SHP77 treated with DMSO at 0.1 percent for 48 hours (cell line): ENCODE data around the gene DAZL.

Experiments used
- DNase-seq: peaks from one replicate; lab custom pipeline; 2025; lab: John Stamatoyannopoulos, UW

Gene DAZL

DNA sequence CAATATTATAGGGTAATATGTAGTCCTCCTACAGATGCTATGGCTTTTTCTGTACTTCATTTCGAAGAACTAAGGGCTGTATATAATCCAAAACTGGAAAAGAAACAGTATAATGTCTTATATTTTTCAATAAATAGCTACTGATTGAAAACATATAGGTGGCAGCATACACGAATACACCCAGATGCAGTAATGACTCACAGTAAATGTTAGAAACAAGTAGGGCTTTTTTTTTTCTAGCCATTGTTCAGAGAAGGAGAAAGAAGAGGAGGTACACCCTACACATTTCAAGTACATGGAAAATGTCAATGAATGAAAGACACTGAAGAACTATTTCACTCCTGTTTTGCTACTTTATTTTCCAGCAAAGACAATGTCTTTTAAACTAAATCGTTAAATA, 9.4 kb downstream of the DAZL start:
- DNase-seq, result no peak

DNA sequence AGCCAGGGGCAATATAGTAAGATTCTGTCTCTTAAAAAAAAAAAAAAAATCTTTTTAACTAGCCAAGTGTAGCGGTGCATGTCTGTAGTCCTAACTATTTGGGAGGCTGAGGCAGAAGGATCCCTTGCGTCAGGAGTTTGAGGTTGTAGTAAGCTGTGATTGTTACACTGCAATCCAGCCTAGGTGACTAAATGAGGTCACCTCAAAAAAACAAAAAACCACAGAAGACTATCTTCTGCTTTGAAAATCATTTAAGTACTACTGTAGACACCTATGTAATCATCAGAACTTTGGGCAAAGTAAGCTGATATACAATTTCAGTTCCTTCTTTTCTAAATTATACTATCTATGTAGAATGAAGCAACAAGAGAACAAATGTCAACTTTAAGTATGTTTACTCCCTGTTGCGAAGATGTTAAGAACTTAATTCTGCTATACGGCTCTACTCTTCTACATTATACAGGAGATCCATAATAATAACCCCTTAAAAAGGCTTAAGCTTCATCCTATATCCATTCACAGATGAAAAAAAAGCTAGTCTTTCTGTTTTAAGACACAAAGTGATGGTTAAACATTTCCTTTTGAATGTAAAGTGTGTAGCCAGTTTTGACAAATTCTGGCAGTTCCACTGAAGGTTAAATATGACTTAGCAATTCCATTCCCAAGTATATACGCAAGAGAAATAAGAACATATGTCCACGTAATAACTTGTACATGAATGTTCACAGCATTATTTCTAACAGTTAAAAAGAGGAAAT, 15.2 kb downstream of the DAZL start:
- no peak for DNase-seq

DNA sequence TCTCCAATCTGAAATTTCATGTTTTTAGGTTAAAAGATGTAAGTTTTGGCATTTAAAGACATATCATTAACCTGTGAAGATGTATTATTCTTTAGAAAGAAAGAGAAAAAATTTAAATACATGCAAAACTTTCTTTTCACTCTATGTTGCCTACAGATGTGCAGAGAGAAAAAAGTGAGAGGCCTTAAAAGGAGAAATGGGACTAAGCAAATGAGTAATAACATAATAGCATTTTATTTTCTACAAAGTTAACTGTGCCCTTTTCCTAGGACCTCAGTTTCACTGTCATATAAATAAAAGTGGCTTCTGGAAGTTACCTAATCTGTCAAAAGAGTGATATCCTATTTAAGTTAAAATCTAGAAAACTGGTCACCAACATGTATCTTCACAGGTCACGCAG, 16.1 kb downstream of the DAZL start:
- no peak for DNase-seq

DNA sequence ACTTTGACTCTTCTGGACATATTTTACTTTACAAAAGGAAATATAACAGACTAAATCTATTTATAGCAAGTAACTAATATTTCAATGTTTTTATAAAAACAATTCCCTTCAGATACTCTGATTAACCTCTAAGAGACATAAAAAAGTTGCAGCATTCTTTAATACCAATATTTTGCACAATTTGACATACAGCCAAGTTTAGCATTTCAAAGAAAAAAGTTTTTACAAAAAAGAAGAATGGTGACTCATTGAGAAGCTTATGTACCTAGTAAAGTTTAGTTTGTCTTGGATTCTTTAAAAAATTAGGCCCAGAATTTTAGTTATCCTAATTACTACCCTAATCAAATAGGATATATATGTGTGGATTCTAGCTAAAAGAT, 17.6 kb downstream of the DAZL start:
- no peak for DNase-seq

DNA sequence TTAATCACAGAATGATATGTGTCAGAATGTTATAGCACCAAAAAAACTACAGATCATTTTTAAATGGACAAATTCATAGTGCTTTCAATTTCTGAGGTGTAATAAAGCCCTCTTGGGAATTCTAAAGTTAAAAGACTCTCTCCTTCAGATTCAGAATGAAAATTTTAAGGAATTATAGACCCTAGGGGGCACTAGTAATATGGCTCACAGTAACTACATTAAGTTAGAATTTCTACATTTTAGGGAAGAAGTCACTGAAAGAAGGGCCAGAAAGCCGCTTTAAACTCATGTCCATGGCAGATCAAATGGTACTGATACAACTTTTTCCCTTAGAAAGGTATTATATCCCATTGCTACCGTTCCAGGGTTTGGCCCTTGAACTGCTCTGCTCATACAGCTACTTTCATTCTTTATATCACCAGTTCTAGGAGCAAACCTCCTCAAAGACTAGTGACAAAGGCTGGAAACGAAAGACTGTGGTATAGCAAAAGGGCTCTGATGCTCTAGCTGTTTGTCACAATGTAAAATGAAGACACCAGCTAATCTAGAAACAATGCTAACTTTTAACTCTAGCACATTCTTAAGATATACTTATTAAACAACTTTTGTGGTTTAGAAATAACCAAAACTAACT, 18.1 kb downstream of the DAZL start:
- no peak for DNase-seq

DNA sequence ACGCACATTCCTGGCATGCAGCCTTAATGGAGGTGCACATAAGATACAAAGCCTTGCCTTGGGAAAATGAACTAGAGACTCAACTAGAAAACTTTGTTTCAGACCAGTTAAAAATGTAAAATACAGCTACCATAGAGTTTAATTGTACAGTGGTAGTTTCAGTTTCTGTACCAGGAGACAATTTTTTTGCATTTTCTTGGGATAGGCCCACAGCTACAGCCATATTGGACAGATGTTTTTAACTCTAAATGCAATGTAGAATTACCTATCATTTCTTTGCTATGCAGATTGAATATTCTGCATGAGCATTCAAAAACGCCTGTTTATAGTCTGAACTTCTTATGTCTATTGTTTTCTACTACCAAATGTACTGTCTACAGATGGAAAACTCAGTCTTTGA, 20.3 kb downstream of the DAZL start:
- DNase-seq, result no peak

DNA sequence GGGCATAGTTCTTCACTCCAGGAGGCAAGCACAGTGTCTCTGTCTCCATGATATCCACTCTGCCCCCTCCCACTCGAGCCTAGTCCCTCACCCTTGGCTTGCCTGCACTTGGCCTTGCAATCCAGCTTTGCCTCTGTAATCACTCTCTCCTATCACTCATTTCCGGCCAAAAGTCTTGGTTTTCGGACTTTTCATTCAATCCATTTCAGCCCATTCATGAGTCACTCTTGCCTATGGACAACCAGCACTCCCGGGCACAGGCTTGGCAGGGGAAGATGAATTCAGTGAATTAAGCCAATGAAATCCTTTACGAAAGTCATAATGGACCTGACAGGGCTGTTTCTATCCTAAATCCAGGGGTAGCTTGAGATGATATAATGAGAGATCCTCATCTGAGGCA, 21.7 kb downstream of the DAZL start:
- DNase-seq, result no peak

DNA sequence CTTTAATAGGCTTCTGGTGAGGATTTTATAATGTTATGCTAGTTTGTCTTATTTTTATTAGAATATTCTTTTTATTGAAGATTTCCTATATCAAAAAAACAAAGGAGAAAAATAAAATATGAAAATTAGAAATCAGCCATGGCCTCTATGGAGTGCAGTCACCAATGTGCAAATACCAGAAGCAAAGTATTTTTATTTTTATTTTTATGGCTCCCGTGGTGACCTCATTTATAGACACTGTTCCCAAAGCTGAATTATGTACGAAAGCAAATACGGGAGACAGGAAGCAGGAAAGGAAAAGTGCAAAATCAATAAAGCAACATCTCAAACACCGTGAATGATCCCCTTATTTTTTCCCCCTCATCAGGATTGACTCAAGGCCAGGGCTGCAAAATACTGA, 35.1 kb downstream of the DAZL start:
- peak; percentile 62 for DNase-seq

DNA sequence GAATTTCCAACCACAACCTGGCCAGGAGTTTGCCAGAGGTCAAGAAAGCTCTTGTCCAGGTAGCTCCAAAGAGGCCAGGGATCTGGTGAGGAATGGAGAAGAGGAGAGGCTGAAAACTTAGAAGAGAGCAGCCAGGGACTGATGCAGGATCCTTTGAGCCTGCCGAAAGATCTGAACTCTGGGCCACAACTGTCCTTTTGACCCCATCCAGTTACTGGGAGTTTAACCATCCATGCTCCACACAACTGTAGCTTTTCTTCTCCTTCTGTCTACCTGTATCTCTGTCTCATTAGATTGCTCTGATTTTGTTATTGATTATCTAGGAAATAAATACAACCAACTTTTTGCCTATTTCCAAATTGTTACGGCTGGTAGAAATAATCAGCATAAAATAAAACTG, 36.7 kb downstream of the DAZL start:
- no peak for DNase-seq

DNA sequence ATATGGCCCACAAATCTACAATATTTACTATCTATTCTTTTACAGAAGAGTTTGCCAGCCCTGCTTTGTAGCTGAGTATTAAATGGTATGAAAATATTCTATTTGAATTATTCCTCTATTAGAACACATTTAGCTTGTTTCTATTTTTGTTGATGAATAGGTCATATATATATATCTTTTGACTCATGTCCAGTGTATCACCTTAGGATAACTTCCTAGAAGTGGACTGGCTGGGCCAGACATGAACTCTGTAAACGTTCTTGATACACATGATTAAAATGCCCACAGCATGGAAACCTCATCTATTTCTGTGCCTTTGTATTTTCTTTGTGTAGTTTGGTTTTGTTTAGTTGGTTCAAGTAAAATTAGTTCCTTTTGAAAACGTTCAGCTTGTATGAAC, 37.1 kb downstream of the DAZL start:
- no peak for DNase-seq

DNA sequence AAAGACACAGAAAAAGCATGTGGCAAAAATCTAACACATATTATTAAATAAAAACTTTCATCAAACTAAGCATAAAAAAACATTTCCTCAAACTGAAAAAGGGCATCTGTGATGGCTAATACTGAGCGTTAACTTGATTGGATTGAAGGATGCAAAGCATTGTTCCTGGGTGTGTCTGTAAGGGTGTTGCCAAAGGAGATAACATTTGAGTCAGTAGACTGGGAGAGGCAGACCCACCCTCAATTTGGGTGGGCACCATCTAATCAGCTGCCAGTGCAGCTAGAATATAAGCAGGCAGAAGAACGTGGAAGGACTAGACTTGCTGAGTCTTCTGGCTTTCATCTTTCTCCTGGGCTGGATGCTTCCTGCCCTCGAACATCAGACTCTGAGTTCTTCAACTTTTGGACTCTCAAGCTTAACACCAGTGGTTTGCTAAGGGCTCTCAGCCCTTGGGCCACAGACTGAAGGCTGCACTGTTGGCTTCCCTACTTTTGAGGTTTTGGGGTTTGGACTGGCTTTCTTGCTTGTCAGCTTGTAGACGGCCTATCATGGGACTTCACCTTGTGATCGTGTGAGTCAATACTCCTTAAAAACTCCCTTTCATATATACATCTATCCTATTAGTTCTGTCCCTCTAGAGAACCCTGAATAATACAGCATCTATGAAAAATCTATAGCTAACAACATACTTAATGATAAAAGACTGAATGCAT, 45.4 kb downstream of the DAZL start:
- DNase-seq, result no peak

DNA sequence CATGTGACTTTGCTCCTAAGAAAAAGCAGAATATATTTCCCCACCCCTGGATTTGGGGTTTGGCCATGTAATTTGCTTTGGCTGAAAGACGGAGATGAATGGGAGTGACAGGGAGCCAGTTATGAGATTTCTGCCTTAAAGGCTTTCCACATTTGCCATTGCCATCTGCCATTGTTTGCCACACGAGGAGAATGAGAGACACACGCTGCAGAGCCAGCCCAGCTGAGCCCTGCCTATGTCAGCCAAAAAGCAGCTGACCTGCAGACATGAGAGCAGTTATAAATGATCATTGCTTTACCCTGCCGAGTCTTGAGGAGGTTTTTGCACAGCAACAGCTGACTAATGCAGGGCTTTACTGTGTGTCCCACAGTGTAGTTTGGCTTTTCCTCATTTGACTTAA, 51.1 kb downstream of the DAZL start:
- no peak for DNase-seq

DNA sequence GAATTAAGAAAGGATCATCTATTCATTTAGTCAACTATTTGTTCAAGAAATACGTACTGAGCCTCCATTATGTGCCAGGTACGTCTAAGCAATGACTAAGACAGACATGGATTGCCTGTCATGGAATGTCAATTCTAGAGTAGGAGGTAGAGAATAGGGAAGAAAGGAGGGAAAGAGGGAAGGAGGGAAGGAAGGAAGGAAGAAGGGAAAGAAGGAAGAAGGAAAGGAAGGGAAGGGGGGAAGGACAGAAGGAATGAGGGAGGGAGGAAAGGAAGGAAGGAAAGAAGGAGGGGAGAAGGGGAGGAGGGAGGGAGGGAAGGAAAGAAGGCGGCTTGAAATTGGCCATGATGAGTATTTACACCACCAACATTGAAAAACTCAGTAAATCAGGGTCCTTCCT, 52.5 kb downstream of the DAZL start:
- DNase-seq, result no peak

DNA sequence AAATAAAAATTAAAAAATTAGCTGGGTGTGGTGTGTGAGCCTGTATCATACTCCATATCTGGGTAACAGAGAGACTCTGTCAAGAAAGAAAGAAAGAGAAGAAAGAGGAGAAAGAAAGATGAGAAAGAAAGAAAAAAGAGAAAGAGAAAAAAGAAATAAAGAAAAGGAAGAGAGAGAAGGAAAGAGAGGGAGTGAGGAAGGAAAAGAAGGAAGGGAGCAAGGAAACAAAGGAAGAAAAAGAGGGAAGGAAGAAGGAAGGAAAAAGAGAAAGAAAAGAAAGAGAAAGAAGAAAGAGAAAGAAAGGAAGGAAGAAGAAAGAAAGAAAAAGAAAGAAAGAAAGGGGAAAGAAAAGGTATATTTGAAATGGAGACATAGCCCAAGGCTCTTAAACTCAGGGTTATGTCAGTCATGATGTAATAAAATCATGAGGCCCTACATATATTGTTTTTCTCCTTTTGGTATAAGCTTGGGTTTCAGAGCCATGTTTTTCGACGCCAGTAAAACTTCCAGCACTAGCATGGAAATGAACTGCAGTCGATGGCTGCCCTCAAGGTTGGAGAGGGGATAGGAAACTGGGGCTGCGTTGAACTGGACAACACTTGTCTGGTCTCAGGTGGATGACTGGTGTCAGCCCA, 53.8 kb downstream of the DAZL start:
- no peak for DNase-seq

DNA sequence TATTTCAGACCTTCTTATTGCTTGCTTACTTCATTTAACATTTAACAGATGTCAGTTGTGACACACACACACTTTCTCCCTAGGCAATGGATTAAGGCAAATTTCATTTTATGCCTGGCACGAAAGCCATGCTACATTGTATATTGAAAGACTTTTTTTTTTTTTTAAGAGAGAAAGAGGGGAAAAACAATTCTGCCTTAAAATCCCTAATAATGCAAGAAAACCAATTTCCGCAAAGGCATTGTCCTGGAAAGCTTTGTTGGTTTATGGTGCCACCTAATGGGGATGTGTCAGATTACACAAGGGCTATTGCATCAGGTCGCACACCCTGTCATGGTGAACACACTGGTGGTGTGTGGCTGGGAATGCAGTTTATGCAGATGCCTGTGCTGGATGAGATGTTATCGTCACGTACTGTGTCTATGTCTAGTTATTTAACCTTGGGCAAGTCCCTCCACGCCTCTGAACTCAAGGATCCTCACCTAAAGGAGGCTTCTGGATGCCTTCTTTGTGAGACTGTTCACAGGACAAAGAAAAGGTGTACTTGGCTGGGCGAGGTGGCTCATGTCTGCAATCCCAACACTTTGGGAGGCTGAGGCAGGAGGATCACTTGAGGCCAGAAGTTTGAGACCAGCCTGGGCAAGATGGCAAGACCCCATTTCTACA, 54.4 kb downstream of the DAZL start:
- peak; percentile 59 for DNase-seq

DNA sequence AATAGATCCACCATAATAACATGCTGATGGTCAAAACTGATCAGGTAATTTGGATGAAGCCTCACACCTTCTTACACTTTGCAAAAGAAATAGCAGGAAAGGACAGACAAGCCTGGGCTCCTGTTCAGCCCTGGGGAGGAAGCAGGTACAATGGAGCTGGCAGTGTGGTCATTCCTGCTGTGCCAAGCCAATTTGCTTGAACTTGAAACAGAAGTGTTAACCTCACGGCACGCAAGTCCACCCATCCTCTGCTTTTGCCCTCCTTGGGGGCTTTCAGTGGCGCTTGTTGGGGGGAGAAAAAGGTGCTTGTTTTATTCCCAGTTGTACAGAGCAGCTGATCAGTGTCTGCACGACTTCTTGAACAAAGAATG, 54.9 kb downstream of the DAZL start:
- DNase-seq, result peak; percentile 47

DNA sequence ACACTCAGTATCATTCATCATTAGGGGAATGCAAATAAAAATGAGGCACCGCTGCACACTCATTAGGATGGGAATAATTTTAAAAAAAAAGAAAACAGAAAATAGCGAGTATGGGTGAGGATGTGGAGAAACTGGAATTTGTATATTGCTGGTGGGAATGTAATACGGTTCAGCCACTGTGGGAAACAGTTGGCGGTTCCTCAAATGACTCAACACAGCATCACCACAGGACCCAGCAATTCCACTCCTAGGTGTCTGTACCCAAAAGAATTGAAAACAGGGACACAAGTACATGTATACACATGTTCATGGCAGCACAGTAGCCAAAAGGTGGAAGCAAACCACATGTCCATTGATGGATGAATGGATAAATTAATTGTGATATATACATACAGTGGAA, 56.5 kb downstream of the DAZL start:
- no peak for DNase-seq

DNA sequence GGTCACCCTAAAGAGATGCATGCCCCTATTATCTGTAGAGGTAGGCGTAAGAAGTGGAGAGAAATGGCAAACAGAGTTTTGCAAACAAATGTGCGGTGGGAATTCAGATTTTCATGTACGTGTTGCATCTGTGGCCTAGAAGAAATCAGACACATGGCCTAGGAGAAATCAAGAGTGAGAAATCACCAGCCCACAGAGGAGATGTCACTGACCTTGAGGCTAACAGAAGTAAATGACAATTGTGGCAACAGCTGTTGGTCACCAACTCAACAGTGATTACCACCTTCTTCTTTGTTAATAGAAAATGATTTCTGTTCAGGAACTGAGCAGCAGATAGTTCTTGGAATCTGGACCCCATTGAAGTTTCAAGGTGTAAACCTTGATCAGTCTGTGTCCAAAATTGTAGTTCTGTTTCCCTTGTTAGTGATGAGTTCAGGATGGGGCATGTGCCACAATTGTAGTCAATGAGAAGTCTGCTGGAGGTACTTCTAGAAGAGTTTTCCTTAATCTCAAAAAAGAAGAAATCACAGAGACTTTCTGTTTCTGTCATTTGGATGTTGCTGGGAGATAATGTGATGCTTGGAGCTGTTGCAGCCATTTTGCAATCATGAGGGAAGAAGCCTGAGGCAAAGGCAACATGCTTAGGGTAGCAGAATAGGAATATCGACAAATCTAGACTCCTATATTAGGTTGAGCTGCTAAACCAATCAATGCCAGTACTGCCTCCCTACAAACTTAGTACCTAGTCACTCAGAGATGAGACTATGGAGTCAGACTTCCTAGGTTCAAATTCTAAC, 57.5 kb downstream of the DAZL start:
- DNase-seq, result no peak

DNA sequence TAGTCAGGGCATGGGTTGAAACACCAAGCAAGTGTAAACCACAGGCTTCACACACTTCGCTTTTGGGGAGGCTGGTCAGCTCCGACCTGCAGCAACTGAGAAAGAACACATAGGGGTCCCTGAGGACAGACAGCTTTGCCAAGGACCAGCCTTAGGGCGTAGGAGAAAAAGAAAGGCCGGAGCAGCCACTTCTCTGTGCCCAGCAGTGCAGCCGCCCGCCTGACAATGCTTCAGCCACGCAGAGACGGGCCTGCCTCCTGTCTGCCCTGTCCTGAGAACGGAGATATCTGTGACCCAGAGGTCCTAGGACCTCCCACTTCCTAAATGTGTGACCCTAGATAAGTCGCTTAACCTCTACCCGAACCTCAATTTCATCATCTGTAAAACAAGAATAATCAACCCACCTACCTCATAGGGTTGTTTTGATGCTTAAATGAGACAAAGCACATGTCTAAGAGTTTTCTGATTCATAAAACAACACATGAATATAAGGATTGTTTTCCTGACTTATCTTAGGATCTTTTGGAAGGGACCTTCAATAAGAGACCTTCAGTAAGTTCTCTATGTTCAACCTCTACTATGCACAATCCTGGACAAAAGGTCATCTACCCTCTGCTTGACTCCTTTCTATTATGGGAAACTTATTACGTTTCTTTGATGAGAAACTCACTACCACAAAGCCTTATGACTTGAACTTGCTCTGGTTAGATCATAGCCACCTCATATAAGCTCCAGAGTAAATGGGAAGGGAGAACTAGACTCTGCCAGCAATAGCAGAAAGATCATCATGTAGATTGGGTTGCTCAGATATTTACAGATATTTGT, 58.8 kb downstream of the DAZL start:
- no peak for DNase-seq

DNA sequence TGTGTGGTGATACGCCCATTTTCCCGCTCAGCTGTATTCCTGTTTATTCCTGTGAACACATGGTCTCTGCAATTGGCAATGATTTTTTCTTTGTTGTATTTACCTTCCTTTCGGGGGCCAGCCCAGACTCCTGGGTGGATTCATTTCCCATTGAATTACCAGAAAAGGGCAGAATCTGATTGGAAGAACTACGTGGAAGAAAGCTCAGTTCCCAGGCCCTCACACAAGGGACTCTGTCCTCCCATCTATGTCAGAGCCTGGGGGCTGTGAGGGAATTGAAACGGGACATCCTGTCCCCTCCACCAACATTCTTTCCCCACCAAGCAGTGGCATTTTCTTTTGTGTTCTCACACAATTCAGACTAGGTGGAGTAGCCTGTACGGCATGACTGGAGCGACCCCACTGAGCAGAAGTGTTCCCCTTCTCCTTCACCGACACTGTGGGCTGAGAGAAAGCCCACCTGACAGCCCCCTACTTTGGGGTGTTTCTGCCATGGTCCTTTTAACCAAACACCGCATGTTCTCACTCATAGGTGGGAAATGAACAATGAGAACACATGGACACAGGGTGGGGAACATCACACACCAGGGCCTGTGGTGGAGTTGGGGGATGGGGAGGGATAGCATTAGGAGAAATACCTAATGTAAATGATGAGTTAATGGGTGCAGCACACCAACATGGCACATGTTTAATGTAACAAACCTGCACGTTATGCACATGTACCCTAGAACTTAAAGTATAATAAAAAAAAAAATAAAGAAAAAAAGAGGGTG, 59.6 kb downstream of the DAZL start:
- no peak for DNase-seq
